Stomach (tissue), 4 donors: ENCODE measurements around the gene TBCEL.

Experiments used
- POLR2A ChIP-seq, 4 donors: fragments of 450-650 bp; IDR thresholded peaks; one replicate each; pipeline ENCODE4 v1.6.1; 2016; ENCODE audit warnings: antibody characterized with exemption in 4 of 4, control low read depth in 2 of 4, mild to moderate bottlenecking in 1 of 4, moderate library complexity in 1 of 4
- TF ChIP-seq, protein P1 (sequence below), 7 experiments: fragments of 450-650 bp in 4 of 7; fragments of 200-600 bp in 3 of 7; sonication (generic) in 3 of 7; IDR thresholded peaks; one replicate each; pipeline ENCODE4 v1.5.1; 2016 to 2019; ENCODE audit warnings: antibody characterized with exemption in 7 of 7, control low read depth in 2 of 7, mild to moderate bottlenecking in 1 of 7

DNA sequence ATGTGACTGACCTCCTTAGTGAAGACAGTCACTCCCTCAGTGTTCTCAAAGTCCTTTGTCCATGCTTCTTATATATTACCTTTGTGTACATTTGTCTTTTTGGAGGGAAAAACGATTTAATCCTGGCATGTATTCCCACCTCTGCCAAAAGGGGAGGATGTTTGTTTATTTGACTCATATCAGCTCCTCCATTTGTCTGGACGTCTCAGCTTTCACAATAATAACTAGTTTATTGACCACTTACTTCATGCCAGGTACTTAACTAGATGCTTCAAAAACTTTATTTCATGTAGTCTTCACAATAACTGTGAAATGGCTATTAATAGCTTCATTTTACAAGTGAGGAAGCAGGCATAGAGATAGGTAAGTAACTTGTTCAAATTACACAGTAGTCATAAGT, 5.3 kb downstream of the TBCEL start:
- TF ChIP-seq, protein P1, sequence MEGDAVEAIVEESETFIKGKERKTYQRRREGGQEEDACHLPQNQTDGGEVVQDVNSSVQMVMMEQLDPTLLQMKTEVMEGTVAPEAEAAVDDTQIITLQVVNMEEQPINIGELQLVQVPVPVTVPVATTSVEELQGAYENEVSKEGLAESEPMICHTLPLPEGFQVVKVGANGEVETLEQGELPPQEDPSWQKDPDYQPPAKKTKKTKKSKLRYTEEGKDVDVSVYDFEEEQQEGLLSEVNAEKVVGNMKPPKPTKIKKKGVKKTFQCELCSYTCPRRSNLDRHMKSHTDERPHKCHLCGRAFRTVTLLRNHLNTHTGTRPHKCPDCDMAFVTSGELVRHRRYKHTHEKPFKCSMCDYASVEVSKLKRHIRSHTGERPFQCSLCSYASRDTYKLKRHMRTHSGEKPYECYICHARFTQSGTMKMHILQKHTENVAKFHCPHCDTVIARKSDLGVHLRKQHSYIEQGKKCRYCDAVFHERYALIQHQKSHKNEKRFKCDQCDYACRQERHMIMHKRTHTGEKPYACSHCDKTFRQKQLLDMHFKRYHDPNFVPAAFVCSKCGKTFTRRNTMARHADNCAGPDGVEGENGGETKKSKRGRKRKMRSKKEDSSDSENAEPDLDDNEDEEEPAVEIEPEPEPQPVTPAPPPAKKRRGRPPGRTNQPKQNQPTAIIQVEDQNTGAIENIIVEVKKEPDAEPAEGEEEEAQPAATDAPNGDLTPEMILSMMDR (IDR thresholded peaks at IDR 0.05), result no peak
- TF ChIP-seq POLR2A (IDR thresholded peaks at IDR 0.05), result no peak
